HG03442 (cell line): ENCODE measurements around the gene LMX1B.

ENCODE experiments used
- ATAC-seq: cut with Tn5 transposase; IDR thresholded peaks from one replicate; pipeline ENCODE4 v1.9.1; 2021; ENCODE audit warnings: mild to moderate bottlenecking, moderate library complexity; ENCODE audit not compliant: unreplicated experiment

LMX1B gene

DNA sequence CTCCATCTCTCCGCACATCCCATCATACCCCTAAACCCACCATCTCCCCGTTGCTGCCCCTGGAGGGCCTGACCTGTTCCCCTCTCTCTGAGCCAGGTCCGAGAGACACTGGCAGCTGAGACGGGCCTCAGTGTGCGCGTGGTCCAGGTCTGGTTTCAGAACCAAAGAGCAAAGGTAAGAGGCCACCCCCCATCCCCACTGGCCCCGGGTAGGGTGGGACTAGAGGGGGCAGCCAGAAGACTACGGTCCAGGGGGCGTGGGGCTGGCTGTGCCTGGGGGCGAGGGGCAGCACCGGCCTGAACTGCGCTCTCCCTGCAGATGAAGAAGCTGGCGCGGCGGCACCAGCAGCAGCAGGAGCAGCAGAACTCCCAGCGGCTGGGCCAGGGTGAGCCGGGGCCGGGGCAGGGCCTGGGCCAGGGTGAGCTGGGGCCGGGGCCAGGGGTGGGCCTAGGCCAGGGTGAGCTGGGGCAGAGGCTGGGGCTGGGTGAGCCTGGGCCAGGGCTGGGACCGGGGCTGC is 79.8 kb downstream of the LMX1B start:
- no peak for ATAC-seq

DNA sequence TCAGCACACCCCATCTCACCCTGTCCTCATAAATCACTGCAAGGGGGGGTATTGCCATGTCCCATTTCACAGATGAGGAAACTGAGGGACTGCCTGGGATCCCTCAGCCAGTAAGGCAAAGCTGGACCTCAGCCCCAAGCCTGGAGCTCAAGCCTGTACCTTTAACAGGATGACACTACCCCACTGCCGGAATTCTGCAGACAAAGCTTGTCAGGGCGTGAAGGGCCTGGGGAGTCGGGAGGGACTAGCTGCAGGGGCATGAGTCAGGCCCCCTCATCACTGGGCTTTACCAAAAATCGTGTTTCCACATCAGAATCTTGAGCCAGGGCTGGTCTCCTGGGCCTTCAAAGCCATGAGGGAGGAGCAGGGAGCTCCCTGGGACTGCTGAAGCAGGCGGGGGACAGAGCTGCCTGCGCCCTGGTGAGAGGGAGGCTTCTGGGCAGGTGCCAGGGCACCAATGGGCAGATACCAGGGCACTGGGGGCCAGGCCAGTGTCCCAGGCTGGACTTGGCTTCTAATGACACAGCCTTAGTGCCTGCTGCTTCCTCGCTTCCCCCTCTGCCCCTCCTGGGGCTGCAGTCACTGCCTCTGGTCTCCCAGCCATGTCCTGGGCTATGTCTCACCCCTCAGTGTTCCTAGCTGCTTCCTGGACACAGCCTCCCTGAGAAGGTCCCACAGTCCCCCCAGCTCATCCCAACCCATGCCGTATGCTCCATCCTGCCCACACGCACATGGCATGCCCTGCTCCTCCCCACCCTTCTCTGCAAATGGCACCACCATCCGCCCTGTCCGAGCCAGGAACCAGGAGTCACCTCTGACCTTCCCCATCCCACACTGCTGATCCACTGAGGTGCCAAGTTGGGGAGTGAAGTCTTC is 80.7 kb downstream of the LMX1B start:
- ATAC-seq = no peak

DNA sequence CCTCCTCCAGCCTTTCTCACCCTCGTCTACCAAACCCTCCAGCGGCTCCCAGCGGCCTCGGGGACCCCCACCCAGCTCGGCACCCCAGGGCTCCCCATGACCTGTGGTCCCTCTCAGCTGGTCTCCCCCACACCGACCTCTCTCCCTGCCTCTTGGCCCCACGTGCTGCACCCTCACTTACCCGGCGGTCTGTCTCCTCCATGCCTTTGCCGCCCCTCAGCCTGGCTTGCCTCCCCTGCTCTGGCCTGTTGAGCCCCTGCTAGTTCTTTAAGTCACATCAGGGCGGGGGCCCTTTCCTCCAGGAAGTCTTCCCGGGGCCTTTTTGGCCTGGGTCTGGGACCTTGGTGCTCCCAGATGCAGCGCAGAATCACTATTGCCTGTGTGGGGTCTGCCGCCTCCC is 81.5 kb downstream of the LMX1B start:
- no peak for ATAC-seq

DNA sequence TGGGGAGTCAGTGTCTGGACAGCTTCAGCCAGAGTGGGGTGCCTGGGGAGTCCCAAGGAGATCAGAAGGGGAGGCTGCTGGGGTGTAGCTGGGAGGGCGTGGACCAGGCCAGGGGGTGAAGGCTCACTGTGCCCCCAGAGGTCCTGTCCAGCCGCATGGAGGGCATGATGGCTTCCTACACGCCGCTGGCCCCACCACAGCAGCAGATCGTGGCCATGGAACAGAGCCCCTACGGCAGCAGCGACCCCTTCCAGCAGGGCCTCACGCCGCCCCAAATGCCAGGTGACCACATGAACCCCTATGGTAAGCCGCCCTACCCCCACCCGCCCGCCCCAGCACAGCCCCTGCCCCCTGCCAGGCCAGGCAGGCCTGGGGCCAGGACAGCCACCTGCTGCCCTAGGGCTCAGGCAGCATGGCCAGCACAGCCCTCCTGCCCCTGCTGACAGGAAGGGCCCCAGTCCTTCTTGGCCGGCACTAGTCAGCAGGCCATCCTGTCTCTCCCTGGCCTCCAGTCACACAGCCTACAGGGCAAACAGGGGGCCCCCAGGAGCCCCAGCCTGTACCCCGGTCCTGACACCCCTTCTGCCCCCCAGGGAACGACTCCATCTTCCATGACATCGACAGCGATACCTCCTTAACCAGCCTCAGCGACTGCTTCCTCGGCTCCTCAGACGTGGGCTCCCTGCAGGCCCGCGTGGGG is 82.1 kb downstream of the LMX1B start:
- ATAC-seq = no peak

DNA sequence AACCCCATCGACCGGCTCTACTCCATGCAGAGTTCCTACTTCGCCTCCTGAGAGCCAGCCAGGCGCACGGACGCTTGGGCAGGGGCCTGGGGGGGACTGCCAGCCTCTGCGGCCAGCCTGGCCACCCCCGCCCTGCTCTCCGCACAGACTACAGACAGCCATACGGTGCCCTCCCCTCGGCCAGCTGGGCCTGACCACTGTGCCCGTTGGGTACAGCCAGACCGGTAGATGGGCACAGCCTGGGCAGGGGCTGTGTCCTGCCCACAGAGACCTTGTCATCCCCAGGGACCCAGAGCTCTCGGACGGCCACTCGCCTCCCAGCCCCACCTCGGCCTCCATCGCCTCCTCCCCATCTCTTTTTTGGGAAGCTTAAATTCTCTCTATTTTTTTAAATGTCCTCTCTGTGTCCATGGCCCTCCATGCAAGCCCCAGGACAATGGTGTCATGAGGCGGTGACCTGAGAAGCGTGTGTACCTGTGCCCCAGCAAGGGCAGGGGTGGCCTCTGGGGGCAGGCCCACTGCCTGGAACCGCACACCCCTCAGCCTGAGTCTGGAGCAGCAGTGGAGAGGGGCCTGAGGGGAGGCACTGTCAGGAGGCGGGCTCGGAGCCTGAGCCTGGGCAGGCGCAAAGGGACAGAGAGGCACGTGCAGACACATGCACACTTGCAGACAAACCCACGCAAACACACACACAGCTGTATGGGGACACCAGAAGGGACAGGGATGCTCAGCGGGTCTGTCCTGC is 82.8 kb downstream of the LMX1B start:
- ATAC-seq = no peak

DNA sequence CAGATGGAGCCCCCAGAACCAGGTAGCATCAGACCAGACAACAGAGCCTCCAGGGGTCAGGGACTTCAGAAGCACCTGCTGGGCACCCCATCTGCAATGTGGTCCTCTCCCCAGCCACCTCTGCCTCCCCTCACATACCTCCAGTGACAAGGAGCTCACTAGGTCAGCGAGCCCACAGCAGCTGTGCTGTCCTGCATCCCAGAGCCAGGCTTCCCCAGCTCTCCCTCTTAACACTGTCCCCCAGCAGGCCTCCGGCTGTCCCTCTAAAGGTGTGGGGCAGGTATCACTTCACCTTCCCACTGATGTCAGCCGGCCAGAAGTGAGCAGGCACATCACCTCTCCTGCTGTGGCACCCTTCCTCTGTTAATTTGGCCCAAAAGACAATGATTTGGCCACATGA is 83.6 kb downstream of the LMX1B start:
- no peak for ATAC-seq

DNA sequence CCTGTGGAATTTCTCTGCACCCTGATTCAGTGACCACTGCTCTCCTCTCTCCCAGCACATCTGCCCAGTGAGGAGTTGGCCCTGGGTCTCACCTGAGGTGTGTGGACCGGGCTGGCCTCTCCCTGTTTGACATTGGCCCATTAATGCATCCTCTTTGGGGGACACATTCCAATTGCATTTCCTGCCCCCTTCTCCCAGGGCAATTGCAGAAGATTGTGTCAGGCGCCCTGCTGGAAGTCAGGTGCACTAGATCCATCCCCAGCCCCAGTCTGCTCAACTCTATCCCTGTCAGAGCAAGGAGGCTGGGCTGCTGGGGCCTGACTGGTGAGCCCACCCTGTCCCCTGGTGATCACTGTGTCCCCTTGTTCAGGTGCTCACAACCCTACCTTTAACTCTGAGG is 84.5 kb downstream of the LMX1B start:
- ATAC-seq = no peak

DNA sequence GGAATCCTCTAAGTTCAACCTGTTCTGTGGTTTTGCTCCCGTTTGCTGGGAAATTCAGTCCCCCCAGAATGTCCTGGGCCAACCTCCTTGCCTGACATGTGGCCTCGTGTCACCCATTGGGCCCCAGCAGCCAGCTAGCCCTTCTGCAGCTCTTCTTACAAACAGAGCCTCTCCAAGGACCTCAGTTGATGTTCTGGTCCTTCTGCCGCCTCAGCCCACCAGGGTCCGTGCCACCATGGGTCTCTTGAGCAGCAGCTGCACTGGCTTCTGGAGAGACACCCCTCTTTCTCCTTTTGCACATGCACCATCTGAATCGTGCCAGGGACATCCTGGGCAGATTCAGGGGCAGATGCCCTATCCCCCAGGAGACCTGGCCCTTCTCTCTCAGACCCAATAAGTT is 85.0 kb downstream of the LMX1B start:
- no peak for ATAC-seq

DNA sequence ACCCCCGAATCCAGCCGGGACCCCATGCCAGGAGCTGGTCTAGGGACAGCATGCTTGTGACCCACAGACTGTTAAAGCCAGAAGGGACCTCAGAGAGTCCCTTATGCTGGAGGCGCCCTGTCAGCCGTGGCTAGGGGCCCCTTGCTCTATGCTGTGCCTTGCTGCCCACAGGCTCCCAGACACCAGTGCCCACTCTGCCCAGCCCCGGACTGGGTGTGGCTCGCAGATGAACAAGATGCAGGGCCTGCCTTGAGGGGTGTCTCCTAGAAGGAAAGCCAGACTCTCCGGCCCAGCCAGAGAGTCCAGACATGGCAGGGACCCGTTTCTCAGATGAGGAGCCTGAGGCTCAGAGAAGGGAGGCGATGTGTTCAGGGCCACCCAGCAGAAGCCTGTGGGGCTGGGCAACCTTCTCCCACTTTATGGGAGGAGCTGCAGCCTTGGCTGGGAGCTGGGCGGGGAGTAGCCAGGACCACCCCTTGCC is 85.7 kb downstream of the LMX1B start:
- no peak for ATAC-seq

DNA sequence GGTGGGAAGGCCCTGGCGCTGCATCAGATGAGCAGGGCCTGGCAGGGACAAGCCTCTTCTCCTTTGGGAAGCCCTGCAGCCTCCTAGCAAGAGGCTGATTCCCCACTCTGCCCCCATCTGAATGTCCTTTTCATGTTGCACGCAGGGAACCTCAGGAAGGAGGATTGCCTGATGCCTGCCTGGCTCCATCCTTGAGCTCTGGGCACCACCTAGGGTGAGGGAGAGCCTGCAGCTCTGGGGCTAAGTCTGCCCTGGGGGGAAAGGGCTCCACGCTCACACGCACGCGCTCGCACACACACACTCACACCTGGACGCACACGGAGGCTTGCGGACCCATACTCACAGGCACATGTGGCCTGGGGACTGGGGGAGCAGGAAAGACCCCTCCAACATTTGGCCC is 86.6 kb downstream of the LMX1B start:
- no peak for ATAC-seq

DNA sequence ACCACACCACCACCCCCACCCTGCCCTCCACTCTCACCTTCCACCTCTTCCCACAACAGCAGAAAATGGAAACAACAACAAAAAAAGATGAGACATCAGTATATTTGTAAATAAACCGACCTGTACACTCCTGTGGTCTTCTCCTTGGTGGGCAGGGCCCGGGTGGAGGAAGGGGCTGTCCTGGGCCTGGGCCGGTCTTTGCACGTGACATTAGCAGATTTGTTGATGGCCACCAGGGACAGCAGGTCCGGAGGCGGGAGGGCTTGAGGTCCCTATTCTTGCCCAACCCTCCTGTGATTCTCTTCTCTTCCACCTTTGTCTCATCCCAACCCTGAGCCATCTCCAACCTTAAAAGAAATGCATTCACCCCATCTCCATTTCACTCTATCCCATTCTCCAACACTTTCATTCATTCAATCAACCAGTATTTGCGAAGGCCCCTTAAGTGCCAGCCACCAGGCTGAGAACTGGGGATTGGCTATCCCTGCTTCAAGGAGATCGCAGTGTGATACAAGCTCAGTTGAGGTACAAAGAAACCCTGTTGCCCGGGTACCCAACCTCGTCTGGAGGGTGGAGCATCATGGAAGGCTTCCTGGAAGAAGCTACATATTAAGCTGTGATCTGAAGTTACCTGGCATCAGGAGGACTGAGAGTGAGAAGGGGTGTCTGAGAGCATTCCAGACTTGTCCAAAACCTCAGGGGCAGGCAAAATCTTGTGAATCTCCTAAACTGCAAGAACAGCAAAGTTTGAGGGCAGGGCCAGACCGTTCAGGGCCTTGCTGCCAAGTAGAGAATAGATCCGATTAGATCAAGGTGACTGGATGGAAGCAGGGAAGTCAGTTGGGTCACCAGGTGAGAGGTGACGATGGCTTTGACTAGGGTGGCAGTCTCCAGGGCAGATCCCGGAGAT is 87.4 kb downstream of the LMX1B start:
- ATAC-seq = no peak

DNA sequence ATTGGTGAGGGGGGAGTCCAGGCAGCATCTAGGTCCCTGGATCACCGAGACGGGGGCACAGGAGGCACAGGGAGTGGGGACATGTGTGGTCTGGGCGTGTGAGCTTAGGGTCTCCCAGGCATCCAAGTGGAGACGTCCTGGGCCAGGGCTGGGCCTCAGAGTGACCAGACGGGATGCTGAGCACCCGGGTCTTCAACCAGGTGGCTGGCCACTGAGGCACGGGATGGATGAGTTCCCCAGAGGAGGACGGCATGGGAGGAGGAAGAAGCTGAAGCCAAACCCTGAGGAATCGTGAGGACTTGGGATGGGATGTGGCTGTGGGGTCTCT is 88.0 kb downstream of the LMX1B start:
- no peak for ATAC-seq

DNA sequence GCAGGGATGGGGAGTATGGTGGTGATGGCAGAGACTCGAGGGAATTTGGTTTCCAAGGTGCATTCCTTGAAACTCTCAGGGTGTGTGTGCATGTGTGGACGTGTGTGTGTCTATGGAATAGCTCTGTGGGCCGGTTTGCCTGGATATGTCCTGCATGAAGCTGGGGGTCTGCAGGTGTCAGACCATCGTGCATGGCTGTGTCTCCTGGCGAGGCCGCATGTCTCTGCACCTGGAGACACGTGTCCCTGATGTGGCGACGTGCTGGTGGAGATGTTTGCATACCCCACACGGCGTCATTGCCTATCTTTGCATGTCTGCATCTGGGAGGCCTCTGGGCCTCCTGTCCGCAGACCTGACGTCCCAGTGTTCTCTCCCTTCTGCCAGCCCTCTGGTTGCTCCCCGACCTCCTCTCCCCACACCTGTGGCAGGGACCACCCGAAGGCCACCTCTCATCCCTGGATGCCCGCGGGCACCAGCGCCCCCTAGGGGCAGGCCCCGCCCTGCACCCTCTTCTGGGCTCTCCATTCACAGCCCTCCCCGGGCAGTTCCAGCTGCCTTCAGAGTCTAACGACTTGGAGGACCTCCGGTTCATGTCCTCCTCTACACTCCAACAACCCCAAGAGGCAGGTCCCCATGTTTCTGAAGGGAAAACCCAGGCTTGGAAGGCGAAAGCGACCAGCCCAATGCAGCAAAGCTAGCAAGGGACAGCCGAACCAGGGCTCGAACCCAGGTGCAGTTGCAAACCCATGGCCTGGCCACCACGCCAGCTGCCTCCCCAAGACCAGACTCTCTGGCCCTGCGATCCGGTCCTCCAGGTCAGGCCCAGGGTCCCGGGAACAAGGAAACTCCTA is 88.6 kb downstream of the LMX1B start:
- no peak for ATAC-seq

DNA sequence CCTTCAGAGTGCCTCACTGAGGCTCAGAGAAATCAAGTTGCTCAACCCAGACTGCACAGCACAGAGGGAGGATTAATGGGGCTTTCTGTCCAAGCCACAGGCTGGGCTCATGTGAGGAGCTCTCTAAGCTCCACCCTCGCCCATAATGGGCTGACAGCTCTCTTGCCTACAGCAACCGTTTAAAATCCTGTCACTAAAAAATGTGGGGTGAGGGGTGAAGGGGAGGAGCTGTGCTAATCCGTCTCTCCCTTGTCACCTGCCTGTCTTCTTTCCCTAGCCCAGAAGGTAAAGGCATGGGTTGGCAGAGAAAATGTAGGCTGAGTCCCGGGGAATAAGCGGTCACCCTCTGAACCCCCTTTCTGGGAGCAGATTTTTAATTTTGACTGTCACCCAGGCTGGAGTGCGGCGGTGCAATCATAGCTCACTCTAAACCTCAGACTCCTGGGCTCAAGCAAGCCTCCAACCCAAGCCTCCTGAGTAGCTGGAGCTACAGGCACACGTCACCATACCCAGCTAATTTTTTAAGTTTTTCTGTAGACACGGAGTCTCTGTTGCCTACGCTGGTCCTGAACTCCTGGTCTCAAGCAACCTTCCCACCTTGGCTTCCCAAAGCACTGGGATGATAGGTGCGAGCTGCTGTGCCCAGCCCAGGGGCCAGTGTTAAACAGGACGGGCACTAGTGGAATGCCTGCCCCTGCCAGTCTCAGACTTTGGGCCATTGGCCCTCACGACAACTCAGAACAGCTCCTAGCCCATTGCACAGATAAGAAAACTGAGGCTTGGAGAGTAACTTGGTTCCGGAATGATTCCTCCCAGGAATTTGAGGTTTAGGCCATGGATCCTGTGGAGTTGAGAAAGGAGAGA is 89.5 kb downstream of the LMX1B start:
- ATAC-seq = no peak

DNA sequence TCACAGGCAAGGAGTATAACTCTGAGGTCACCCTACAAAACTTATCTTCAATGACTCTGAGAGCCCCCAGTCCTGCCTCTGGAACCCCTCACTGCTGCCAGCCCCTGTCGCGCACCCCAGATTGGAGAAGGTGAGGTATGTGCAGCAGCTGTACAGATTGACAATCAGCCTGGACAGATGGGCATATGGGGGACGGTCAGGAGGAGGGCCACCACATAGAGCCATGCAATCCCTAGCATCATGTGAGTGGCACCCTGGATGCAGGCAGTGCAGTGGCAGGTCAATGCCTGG is 90.1 kb downstream of the LMX1B start:
- ATAC-seq = no peak

DNA sequence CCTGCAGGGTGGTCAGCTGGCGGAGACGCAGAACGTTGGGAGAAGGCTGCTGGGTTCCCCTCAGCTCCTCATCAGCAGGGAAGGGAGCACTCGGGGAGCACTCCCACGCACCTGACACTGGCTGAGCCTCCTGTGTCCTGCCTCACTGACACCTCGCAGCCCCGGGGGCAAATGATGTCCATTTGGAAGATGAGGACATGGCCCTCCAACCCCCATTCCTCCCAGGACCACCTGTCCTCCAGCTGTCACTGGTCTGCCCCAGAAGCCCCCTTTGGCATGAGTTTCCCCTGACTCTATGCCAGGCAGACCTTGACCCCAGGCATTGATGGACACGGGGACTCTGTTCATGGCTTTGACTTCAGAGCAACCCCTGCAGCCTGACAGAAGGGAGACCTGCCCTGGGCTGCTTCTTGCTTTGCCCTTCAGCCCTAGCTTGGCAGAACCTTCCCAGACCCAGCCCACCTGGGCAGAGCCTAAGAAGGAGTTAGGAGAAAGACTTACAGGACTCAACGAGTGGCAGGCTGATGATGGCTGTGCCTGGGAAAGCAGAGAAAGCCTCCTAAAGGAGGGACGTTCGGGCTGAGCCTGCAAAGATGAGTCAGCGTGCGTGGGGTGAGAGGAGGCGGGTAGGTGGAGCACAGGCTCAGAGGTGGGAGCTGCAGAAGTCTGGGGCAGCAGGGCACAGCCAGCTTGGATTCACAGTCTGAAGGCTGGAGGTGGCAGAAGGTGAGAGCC is 90.6 kb downstream of the LMX1B start:
- no peak for ATAC-seq

DNA sequence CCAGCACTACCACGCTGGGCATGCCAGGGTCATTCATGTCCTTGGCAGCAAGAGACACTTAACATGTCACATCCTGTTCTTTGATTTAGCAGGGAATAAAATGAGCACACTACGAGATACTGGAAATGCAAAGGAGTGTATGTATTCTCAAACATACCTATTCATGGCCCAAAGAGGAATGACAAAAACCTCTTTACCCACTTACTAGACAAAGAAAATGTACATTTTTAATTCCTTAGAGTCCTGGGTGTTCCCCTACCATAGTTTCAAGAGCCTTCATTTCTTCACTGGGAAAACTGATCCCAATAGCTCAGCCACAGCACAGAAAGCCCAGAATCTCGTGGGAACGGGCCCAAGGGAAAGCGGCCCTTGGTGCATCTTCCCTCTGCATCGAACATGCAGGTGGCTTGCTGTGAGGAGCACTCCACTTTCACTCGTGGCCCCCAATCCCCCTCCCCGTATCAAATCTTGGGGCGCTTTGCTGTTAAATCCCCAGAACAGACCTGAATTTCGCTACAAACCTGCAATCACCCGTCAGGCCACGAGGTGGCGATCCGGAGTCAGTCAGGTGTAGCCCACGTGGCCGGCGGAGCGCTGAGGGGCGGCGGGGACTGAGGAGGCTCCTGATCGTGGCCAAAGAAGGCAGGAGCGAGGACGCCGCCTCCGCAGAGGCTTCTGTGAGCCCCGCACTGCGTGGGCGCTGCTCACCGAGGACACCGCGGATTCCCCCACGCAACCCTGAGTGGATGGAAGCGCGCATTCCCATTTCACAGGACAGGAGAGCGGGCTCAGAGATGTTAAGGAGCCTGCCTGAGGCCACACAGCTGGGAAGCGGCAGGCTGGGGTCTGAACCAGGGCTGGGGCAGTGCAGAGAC is 91.4 kb downstream of the LMX1B start:
- peak; percentile 54 for ATAC-seq
